Germinal center (tissue), 1 donor: ENCODE results near the gene HASPIN.

ENCODE experiments used
- DNase-seq: peaks from one replicate; pipeline ENCODE4 v3.0.0; 2012; ENCODE audit warnings: mixed read lengths, low spot score

Gene HASPIN

GRCh38 chr17:3765981-3766380, 42.3 kb downstream of the HASPIN start:
- DNase-seq, result no peak

DNA sequence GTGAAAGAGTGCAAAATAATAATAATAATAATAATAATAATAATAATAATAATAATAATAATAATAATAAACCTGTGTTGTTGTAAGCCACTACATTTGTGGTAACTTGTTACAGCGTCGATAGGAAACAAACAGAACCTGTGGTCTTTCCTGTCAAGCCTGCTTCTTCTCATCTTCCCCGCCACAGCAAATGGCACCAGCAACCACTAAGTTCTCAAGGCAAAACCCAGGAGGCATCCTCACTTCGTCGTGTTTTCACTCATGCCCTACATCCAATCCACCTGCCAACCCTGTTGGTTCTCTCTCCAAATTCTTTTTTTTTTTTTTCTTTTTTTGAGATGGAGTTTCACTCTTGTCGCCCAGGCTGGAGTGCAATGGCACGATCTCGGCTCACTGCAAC, 43.1 kb downstream of the HASPIN start:
- no peak for DNase-seq

- no peak for DNase-seq
Measured at GRCh38 chr17:3768341-3768740, 44.6 kb downstream of the HASPIN start.

- no peak for DNase-seq
Measured at GRCh38 chr17:3768769-3769168, 45.1 kb downstream of the HASPIN start.

DNA sequence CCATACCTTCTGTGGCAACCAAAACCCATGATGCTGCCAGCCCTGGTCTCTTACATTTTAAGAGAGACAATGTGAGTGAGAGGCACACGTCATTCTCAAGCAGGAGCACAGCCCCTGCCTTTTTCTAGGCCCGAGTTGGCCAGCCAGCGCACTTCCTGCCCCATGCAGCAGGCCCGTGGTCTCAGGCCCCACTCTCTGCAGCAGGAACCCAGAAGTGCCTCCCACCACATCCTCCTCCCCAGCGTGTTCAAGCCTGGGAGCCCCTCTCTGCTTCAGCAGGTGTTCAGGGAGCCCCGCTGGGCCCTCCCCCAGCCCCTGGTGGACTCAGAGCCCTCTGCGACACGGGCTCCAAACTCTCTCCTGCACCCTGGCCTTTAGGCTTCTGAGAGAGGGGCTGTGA, 46.8 kb downstream of the HASPIN start:
- DNase-seq, result peak; percentile 35

DNA sequence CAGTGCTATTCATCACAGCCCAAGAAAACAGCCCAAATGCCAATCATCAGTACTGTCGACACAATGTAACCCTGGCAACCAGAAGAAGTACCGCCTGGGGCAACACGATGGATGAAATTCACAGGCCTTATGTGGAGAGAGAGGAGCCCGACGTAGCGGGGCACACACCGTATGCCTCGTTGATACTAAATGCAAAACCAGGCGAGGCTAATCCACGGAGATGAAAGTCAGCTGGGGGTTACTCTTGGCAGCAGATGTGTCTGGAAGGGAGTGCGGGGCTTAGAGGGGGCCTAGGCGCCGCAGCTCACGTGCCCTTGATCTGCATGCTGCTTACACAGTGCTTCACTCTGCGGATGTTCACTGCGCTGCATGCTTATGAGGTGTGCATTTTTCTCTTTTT, 47.4 kb downstream of the HASPIN start:
- no peak for DNase-seq

DNA sequence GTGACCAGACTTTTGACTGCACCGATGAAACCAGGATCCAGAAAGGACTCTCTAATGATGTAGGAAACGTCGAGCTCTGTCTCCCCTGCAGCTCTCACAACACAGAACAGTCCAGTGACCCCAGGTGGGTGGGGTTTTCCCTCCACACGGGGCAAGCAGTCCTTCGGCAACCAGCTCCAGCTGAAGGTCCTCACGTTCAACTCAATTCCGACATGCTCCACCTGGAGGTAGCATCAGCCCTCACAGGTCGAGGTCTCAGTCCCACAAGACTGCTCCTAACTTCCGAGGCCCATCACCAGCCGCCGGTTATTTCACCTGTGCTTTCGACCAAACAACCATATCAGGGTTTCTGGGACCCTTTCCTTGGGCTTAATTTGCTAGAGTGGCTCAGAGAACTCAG, 49.1 kb downstream of the HASPIN start:
- DNase-seq, result no peak

DNA sequence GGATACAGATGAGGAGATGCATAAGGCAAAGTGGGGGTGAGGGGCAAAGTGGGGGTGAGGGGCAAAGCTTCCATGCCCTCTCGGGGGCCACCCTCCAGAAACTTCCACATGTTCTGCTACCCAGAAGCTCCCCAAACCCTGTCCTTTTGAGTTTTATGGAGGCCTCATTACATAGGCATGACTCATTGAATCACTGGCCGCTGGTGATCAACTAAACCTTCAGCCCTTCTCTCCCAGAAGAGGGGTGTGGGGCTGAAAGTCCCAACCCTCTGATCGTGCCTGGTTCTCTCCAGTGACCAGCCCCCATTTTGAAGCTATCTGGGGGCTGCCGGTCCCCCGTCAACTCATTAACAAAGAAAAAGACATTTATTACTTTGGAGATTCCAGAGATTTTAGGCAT, 49.8 kb downstream of the HASPIN start:
- no peak for DNase-seq

- no peak for DNase-seq
Measured at GRCh38 chr17:3773966-3774365, 50.3 kb downstream of the HASPIN start.
